NCI-H524 treated with DMSO at 0.1 percent for 48 hours (cell line): Measurements from ENCODE around the gene TSPAN7.

Experiments
- DNase-seq: peaks from one replicate; lab custom pipeline; 2025; lab: John Stamatoyannopoulos, UW

TSPAN7 gene

GRCh38 chrX:38561126-38561868, at the start of gene TSPAN7:
Gene TSPAN7 (plus strand): TSS chrX:38561542. CDS start chrX:38561547, 5 bp downstream.
- peak; percentile 48 for DNase-seq

DNA sequence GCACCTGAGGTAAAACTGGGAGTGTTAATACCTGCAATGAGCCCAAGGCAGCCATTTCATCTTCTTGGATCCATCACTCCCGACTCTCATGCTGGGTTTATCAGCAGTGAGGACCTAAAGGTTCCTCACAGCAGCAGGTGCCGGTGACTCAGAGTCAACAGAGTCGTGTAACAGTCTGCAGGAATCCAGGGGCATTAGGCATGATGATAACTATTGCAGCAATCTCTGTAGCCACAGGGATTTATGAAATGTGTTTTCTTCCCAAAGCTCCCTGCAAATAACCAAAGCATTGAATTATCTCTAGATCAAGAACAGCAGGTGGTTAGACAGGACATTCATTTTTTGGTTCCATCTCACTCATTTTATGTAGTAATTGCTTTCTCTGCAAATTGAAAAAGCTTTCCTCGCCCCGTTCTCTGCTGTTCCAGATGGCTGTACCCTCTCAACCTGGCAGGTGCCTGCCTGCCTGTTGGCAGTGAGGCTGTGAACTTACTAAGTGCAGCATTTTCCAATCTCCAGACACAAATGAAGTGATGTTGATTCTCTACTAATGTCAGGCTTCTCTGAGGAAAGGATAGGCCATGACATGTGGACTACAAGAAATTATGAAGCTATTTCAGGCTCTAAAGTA, 48.1 kb upstream of the TSPAN7 start:
- no peak for DNase-seq

DNA sequence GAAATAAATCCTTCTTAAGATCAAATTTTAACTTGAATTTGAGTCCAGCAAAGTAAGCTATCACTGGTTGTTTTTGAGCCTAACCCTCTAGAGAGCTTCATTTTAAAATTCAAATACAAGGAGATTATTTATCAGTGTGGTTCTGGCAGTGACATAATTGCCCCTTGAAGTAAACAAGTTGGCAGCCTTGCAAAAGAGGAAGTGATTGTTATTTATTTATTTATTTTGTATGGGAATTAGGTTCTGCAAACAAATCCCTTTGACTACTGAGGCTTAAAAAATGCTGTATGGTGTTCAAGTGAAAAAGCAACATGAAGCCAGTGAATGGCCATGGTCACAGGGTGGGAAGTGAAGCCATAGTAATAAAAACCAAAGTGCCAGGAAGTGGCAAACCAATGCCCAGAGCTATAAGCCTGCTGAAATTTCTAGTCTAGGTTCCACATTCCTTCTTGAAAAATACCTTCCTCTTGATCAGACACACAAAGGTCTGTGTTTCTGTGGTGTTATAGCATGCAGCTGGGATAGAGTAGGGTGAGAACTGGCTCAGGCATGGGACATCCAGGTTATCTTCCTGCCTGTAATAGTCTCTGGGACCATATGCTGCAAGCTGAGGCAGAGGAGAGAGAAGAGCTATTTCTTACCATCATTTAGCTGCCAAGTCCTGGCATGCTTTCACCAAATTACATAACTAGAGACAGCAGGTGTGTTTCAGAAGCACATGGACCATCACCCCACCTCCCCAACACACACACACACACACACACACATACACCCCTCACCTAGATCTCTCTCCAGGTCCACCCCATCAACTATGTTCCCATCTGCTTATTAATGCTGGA, 47.1 kb upstream of the TSPAN7 start:
- DNase-seq: no peak

DNA sequence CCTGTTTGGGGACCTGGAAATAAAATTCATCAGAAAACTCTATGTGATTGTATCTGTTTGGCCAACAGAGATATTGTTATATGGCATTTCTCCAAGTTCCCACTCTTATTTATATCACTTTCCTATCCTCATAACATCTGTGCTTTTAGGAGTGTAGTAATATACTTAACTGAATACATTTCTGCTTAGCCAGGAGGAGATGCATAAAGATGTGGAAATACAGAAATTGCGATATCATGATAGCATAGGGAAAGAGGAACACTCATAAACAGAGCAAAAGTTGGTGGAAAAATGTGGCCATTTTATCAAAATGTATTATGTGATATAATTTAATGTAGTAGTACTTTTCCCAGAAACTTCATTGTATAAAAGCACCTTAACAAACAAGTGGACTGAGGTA, 46.1 kb upstream of the TSPAN7 start:
- no peak for DNase-seq

DNA sequence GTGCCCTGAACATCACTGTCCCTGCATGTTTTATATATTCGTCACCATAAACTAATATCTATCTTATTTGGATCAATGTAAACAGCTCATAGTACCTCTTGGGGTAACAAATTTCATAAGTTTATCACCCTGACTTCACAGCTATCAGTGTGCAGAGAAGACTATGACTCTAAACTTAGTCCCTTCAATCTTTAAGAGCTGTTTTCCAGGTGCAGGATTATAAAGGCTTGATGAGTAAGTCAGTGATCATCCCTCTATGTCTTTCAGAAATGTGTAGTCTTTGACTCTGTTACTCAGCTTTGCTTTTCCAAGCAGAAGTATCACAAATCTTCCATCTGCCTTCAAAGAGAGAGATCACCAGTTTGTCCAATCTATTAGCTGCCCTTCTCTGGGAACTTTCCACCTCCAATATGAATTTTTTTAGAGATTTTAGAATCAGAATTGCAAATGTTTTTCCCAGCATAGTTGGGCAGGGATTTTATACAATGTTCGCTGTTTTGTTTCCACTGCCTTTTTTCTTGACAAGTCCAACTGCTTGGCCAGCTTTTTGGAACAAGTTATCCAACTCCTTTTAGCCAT, 45.1 kb upstream of the TSPAN7 start:
- DNase-seq: no peak

DNA sequence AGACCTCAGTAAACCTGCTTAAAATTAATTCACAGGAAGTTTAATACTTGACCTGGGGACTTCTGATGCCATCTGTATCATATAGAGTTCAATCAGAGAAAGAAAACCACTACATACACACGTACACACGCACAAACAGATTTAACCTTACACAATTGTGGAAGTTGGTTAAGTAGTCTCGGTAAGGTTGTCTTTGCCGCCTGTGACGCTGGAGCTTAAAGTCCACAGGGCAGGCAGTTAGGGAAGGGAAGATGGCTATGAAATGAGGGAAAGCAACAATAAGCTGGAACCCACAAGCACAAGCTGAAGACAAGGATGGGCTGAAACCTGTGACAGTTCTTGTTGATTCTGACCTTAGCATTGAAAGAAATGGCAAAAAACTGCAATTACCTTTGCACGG, 41.7 kb upstream of the TSPAN7 start:
- no peak for DNase-seq

DNA sequence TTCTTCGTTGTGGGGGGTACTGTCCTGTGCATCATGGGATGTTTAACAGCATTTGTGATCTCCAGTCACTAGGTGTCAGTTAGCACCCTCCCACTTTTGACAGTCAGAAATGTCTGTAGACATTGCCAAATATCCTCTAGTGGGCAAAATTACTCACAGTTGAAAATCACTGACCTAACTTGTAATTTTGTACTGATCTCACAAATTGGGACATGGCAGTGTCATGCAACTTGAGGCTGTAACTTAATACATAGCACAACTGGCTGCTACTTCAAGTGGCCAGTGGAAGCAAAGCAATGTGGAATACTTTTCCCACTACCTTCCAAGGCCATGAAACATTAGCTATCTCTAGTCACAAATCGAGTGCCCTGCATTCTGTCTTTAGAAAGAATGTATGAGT, 23.2 kb upstream of the TSPAN7 start:
- DNase-seq: no peak

GRCh38 chrX:38539748-38540147, 21.6 kb upstream of the TSPAN7 start:
- DNase-seq: no peak

DNA sequence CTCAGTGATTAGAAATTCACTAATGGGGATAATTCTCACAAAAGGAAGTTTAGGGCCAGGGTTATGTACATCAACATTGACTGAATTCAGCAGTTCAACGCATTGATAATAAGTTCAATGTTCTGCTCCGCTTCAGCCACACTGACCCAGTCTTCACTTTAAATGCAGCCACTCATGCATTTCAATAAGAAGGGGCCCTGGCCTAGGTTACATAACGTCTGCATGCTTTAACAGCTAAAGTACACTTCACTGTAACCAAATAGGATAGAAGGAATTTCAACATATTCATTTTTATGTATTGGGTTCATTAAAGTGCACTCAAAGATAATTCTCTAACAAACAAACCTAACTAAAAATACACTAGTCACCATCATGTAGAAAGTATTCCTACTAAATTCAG, 12.8 kb upstream of the TSPAN7 start:
- no peak for DNase-seq

GRCh38 chrX:38552721-38553120, 8.6 kb upstream of the TSPAN7 start:
- DNase-seq: no peak

- DNase-seq: no peak
Observed at GRCh38 chrX:38558686-38559085, 2.7 kb upstream of the TSPAN7 start.

GRCh38 chrX:38560776-38561125, 591 bp upstream of the TSPAN7 start:
- DNase-seq: no peak

DNA sequence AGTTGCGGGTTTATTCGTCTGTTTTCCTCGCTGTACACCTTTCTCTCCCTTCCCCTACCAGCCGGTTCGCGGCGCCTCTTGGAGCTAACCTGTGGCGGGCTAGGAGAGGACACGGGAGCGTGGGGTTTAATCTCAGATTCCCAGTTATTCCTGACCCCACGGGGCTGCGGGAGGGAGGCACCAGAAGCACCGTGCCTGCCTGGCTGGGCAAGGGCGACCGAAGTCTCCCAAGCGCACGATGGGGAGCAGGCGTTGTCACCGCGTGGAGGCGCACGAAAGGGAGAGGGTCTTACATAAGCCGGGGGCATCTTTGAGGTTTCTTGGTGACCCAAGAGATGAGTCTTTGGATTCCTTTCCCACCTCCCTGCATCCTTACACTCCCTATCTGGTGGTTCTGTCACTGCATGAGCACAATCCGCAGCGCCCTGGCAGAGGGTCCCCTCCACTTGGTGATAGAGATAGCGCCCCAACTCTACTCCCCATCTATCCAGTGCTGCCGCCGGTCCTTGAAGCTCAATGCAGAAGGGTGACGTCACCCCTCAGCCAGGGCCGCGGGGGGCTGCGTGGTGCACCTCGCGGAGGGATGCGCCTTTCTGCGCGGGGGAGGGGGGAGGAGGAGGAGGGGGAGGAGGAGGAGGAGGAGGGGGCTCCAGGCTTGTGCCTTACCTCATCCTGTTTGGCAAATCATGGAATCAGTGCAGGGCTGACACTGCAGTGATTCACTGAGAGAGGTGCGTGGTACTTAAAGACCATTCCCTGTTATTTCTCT, 793 bp downstream of the TSPAN7 start:
- DNase-seq: no peak

DNA sequence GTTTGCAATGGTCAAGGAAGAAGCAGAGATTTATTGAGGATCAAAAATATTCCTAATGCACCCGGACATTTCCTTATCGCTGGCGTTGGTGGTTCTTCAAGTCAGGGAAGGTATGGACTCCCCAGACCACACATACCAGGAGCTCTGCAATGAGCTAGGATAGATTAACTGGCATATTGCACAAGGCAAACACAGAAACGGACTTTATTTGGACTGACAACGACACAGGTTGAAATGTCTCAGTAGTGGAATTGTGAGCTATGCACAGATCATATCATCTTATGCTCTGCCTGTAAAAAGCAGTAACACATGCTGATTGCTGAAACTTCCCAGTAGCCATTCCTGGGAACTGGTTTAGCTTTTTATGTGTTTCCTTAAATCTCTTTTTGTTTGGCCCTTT, 1.7 kb downstream of the TSPAN7 start:
- DNase-seq: no peak

DNA sequence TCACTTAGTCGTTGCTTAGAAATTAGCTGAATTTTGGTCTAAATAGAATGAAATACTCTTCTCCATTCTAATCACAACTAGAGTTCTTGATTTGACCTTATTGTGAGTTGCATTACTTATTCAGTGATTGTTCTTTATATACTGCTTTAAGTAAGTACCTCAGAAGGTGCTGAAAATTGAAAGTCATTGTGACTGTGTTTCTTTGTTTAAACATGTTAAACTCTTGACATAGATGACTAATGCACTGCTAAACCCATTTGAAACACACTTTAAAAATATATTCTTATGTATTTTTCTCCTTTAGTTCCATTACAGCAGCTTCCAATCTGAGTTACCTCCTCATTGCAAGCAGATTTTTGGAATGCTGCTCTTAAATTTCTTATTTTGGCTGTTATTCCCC, 9.1 kb downstream of the TSPAN7 start:
- no peak for DNase-seq

DNA sequence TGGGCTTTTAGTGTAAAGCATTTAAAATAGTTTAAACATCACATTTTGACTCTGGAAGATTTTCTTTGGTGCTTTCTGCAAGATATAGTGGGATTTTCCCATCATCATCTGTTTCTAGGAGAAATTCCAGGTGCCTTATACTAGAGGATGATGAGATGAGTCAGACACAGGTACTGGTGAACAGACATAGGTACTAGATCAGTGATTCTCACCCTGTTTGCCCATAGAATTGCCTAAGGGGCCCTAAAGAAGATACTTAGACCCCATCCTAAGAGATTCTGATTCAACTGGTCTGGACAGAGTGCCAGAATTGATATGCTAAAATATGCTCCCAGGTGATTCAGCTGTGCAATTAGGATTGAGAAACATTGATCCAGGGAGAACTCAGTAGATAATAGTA, 9.7 kb downstream of the TSPAN7 start:
- no peak for DNase-seq

DNA sequence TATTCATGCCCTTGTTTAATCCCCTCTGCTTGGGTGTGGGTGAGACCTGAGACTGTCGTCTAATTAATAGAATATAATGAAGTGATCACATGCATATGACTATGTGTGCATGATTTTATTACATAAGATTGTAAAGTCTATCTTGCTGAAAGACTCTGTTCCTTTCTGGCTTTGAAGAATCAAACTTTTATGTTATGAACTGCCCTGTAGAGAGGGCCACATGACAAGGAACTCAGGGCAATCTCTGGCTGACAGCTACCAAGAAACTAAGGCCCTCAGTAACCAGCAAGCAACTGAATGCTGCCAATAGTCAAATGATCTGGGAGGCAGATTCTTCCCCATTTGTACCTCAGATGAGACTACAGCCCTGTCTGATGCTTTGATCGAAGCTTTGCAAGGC, 13.5 kb downstream of the TSPAN7 start:
- DNase-seq: no peak

GRCh38 chrX:38575888-38576287, 14.5 kb downstream of the TSPAN7 start:
- DNase-seq: no peak

- no peak for DNase-seq
Observed at GRCh38 chrX:38577738-38578137, 16.4 kb downstream of the TSPAN7 start.

DNA sequence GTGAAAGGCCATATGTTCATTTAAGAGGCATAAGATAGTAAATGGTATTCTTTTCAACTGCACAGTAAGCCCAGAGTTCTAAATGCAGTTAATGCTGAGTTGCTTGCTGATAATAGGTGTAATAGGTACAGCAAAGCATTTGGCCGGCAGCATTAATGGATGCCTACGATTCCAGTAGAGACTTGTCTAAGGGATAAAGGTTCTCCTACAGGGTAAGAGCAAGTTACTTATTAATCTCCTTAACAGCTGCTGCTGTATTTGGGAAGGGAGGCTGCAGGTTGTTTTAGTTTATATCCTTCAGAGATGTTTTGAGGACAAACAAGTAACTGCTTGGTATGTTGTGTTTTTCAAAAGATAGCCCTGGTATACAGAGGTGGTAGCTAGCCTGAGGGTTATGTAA, 16.8 kb downstream of the TSPAN7 start:
- DNase-seq: peak; percentile 83

GRCh38 chrX:38583181-38583580, 21.8 kb downstream of the TSPAN7 start:
- DNase-seq: no peak

GRCh38 chrX:38594434-38594833, 33.1 kb downstream of the TSPAN7 start:
- DNase-seq: no peak
